GM12891 (cell line): ENCODE measurements around the gene KLRF1.

Source experiments
- PAX5 ChIP-seq: IDR thresholded peaks from 2 replicates; pipeline ENCODE4 v1.6.1; 2011; ENCODE audit warnings: low read length, moderate library complexity, mild to moderate bottlenecking; ENCODE audit not compliant: insufficient read depth, severe bottlenecking
- POLR2A ChIP-seq: IDR thresholded peaks from 2 replicates; pipeline ENCODE4 v1.6.1; 2011; ENCODE audit warnings: low read depth, low read length, control low read depth
- POLR2AphosphoS5 ChIP-seq: IDR thresholded peaks from 2 replicates; pipeline ENCODE4 v1.6.1; 2011; ENCODE audit warnings: low read depth, low read length, control low read depth
- SPI1 ChIP-seq: IDR thresholded peaks from 2 replicates; pipeline ENCODE4 v1.6.1; 2011; ENCODE audit warnings: low read depth, low read length, control low read depth
- TAF1 ChIP-seq: IDR thresholded peaks from 2 replicates; pipeline ENCODE4 v1.6.1; 2011; ENCODE audit warnings: low read depth, low read length, control low read depth

DNA sequence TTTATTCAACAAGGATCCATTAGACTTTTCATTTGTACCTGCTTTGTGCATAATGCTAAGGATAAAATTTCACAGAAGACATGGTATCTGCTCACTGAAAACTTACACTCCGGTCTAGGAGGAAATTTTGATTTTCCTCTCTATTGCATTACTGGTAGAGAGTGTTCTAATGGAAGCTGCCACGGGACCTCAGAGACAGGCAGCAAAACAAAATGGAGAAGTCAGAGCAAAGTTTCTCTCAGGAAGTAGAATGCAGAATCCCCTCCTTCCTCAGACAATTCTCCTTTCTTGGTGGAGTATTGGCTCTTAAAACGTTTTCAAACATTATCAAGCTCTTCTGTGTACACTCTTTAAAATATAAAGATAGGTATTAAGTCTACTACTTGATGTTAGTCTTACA, 29.6 kb downstream of the KLRF1 start:
- TF ChIP-seq TAF1 = no peak
- no peak for TF ChIP-seq POLR2A
- TF ChIP-seq POLR2AphosphoS5 = no peak
- TF ChIP-seq PAX5 = no peak
- no peak for TF ChIP-seq SPI1
